Loucy (cell line): ENCODE results near the gene TMEM41B.

Experiments used
- EZH2phosphoT487 ChIP-seq: fragments of 200-600 bp; IDR thresholded peaks from 2 replicates; pipeline ENCODE4 v1.6.1; 2018; ENCODE audit warnings: antibody characterized with exemption, mild to moderate bottlenecking, moderate library complexity, borderline replicate concordance
- TF ChIP-seq, protein P1 (sequence below): fragments of 200-600 bp; sonication (generic); conservative IDR thresholded peaks from 2 replicates; pipeline ENCODE4 v1.5.1; 2014; ENCODE audit warnings: mild to moderate bottlenecking, antibody characterized with exemption, low read length

DNA sequence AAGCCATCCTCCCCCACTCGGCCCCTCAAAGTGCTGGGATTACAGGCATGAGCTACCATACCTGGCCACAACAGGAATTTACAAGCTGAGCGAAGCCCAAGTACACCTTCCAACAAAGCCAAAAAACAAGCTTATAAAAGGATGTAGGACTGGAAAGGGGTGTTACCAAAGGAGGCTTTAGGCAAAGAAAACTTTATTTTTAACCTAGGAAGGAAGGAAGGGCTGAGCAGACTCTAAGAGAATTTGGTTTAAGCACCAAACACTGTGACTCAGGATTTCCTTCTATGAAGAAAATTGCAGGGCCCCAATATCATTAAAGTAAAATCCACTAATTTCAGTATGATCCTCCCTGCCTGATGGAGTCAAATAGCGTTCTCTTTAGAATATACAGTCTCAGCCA, 61.3 kb downstream of the TMEM41B start:
- TF ChIP-seq, protein P1, sequence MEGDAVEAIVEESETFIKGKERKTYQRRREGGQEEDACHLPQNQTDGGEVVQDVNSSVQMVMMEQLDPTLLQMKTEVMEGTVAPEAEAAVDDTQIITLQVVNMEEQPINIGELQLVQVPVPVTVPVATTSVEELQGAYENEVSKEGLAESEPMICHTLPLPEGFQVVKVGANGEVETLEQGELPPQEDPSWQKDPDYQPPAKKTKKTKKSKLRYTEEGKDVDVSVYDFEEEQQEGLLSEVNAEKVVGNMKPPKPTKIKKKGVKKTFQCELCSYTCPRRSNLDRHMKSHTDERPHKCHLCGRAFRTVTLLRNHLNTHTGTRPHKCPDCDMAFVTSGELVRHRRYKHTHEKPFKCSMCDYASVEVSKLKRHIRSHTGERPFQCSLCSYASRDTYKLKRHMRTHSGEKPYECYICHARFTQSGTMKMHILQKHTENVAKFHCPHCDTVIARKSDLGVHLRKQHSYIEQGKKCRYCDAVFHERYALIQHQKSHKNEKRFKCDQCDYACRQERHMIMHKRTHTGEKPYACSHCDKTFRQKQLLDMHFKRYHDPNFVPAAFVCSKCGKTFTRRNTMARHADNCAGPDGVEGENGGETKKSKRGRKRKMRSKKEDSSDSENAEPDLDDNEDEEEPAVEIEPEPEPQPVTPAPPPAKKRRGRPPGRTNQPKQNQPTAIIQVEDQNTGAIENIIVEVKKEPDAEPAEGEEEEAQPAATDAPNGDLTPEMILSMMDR: no peak
- no peak for TF ChIP-seq EZH2phosphoT487
